Lung (tissue), 12 donors: ENCODE results near the gene ITGB2. TPM values are rescaled to one million over a fixed set of nuclear protein-coding genes. Genes with fewer than 3 reads are reported as not detected.
A peak's percentile ranks its signal among the peaks of the same experiment; 100 is the strongest.

ENCODE experiments used
- ATAC-seq: fragments of 200-7000 bp; cut with Tn5 transposase; one replicate; pipeline ENCODE4 v1.9.1; 2020; ENCODE audit warnings: moderate number of reproducible peaks; ENCODE audit not compliant: insufficient read depth, low FRiP score
- DNase-seq, 3 donors: peaks; one replicate each; pipeline ENCODE4 v3.0.0-alpha.2; 2013 to 2017
- H3K27ac ChIP-seq, 2 donors: one replicate each; pipeline ENCODE4 v1.5.1; 2013; ENCODE audit warnings: mild to moderate bottlenecking in 2 of 2, moderate library complexity in 2 of 2, control low read depth in 1 of 2, inconsistent platforms in 1 of 2, low read depth in 1 of 2, low read length in 1 of 2
- H3K27me3 ChIP-seq, 3 donors: one replicate each; pipeline ENCODE4 v1.5.1; 2013; ENCODE audit warnings: low read length in 2 of 3; ENCODE audit not compliant: control insufficient read depth in 3 of 3, insufficient read depth in 3 of 3
- H3K36me3 ChIP-seq, 4 donors: one replicate each; pipeline ENCODE4 v1.5.1; 2013; ENCODE audit warnings: low read length in 4 of 4, mild to moderate bottlenecking in 1 of 4, moderate library complexity in 1 of 4; ENCODE audit not compliant: control insufficient read depth in 4 of 4, insufficient read depth in 4 of 4
- H3K4me1 ChIP-seq, 5 donors: one replicate each; pipeline ENCODE4 v1.5.1; 2013; ENCODE audit warnings: low read length in 5 of 5, mild to moderate bottlenecking in 2 of 5, moderate library complexity in 1 of 5; ENCODE audit not compliant: control insufficient read depth in 5 of 5, insufficient read depth in 5 of 5
- H3K4me3 ChIP-seq: one replicate; pipeline ENCODE4 v1.5.1; 2013; ENCODE audit warnings: mild to moderate bottlenecking, control low read depth, moderate library complexity
- H3K9ac ChIP-seq, 2 donors: one replicate each; pipeline ENCODE4 v1.5.1; 2013; ENCODE audit warnings: low read length in 2 of 2, control low read depth in 1 of 2; ENCODE audit not compliant: insufficient read depth in 1 of 2
- H3K9me3 ChIP-seq, 4 donors: one replicate each; pipeline ENCODE4 v1.5.1; 2013; ENCODE audit warnings: low read length in 3 of 4, mild to moderate bottlenecking in 1 of 4, moderate library complexity in 1 of 4; ENCODE audit not compliant: control insufficient read depth in 4 of 4, insufficient read depth in 3 of 4
- WGBS, 2 donors: extraction: QIAGEN DNeasy Blood & Tissue Kit; methylation state at CpG; one replicate each; pipeline ENCODE4 v1.1.7; 2013; 5-methylcytosine and 5-hydroxymethylcytosine counted together
- polyA plus RNA-seq, 2 donors: library from polyadenylated mRNA; stranded (reverse); fragments of 200-250 nt; gene quantifications; one replicate each; pipeline ENCODE4 v1.2.1, GENCODE V29; 2013
- total RNA-seq, 2 donors: library from RNA; depleted of rRNA in 1 of 2; stranded (reverse); fragments of >200 nt in 1 of 2; gene quantifications; one replicate each; pipeline ENCODE4 v1.2.1, GENCODE V29; 2014 to 2021
- TF ChIP-seq, protein P1 (sequence below): IDR thresholded peaks from 2 replicates; pipeline ENCODE4 v1.5.1; 2012; ENCODE audit warnings: mild to moderate bottlenecking; ENCODE audit errors: control extremely low read depth, extremely low read depth
- donor health status: control.
- donor health status: control.
- donor health status: Bipolar disorder and iron deficiency.
- donor health status: healthy.
- donor health status: DM: yes; HTN: yes; CAD: no.

ITGB2 gene
- total and polyA plus RNA-seq, 4 donors, result 52.9 to 376 (median 187) TPM

DNA sequence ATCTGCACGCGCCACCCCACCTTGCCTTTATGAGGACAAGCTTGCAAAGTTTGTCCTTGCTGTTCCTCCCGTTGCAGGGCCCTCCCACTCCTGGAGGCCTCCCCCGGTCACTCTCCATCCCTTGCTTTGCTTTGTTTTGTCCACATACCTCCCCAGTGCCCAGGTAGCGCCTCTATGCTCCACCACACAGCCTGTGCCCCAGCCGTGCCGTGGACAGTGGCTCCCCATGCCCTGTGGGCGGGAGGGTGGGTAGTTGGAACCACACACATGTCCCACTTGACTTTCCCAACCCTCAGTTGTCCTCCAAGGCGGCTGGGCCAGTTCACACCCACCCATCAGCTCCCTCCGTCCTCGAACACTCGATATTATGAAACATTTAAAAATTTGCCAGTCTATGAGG lies 43.7 kb upstream of the ITGB2 start:
- TF ChIP-seq, protein P1, sequence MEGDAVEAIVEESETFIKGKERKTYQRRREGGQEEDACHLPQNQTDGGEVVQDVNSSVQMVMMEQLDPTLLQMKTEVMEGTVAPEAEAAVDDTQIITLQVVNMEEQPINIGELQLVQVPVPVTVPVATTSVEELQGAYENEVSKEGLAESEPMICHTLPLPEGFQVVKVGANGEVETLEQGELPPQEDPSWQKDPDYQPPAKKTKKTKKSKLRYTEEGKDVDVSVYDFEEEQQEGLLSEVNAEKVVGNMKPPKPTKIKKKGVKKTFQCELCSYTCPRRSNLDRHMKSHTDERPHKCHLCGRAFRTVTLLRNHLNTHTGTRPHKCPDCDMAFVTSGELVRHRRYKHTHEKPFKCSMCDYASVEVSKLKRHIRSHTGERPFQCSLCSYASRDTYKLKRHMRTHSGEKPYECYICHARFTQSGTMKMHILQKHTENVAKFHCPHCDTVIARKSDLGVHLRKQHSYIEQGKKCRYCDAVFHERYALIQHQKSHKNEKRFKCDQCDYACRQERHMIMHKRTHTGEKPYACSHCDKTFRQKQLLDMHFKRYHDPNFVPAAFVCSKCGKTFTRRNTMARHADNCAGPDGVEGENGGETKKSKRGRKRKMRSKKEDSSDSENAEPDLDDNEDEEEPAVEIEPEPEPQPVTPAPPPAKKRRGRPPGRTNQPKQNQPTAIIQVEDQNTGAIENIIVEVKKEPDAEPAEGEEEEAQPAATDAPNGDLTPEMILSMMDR, result no peak
- ATAC-seq, result no peak
- peaks cover 8 to 40% (median 15%) of the 10 kb centered on the region in 5 donors for H3K4me1 ChIP-seq
- H3K36me3 ChIP-seq, result peaks cover 0 to 18% (median 10%) of the 10 kb centered on the region in 4 donors
- 85 to 92% methylated on average over 12 of the region's 12 CpGs for WGBS, 2 donors
- no peak overlapping the region for H3K4me3 ChIP-seq
- no peak overlapping the region for H3K9ac ChIP-seq
- no peaks in the 10 kb centered on the region for H3K27me3 ChIP-seq
- DNase-seq, result no peak
- no peak overlapping the region for H3K27ac ChIP-seq
- peaks cover 0 to 3% (median 0%) of the 10 kb centered on the region in 4 donors for H3K9me3 ChIP-seq

DNA sequence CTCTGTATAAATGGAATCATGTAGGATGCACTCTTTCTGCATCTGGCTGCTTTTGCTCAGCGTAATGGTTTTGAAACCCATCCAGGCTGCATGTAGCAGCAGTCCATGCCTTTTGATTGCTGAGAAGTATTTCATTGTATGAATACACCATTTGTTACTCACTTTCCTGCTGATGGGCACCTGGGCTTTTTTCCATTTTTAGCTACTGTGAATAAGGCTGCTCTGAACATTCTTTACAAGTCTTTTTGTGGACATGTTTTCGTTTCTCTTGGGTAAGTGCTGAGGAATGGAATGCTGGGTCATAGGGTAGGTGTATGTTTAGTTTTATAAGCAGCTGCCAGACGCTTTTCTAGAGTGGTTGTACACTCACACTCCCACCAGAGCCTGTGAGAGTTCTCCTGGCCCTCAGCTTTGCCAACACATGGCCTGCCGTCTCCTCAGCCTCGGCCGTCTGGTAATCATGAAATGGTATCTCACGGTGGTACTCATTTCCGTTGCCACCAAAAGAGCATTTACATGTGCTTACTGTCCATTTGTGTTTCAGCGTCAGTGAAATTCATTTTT lies 41.8 kb upstream of the ITGB2 start:
- peaks cover 7 to 47% (median 22%) of the 10 kb centered on the region in 5 donors for H3K4me1 ChIP-seq

DNA sequence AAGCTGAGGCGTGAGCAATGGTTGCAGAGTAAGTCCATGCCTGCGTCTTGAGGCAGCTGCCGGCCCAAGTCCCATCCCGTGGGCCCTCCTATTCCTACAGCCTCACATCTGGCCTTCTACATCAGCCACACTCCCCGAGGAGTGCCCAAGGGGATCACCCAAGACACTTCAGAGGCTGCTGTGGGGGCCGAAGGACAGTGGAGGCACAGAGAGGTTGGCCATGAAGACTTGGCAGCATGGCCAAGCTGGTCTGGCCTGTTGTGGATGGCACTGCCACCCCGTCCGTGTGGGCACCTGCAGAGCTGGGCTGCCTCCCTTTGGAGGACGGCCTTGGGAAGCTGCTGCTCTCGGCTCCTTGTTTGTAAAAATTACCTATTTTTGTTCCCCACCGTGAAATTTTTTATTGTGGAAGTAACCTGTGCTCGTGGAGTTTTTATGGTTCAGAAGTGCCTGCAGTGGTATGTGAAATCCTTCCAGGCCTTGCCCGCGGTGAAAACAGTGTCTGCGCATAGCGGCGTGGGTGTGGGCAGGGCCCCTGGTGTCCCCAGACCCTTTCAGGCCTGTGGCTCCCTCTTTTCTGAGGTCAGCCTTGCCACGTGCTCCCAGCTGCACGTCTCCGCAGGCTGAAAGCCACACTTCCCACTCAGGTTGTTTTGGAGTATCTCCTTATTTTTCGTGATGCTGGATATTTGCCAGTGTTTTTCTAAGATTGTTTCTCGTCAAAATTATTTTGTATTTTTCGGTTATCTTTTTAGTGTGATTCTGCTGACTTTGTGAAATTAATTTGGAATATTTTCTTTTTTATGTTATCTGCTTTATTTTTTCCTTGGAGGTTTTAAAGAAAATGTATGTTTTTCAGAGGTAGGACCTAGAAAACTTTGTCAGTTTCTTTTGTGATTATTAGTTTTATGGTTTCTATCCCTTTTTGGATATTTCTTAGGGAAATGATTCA lies 39.7 kb upstream of the ITGB2 start:
- no peak overlapping the region for H3K9ac ChIP-seq
- no peaks in the 10 kb centered on the region for H3K9me3 ChIP-seq
- H3K36me3 ChIP-seq, result peaks cover 0 to 22% (median 4%) of the 10 kb centered on the region in 4 donors
- WGBS, 2 donors, result 93 to 94% methylated on average over 23 of the region's 23 CpGs
- TF ChIP-seq, protein P1, result no peak
- H3K4me3 ChIP-seq, result no peak overlapping the region
- peaks cover 7 to 42% (median 22%) of the 10 kb centered on the region in 5 donors for H3K4me1 ChIP-seq
- no peak for ATAC-seq
- no peak overlapping the region for H3K27ac ChIP-seq
- DNase-seq, result no peak
- no peaks in the 10 kb centered on the region for H3K27me3 ChIP-seq

More for the DNA sequence above, 41.8 kb upstream of the ITGB2 start:
- DNase-seq (peak; percentile 73 to 84 (median 80)), ATAC-seq (peak; percentile 9)
- no peak overlapping the region for H3K4me3 ChIP-seq
- no peak overlapping the region for H3K9ac ChIP-seq
- peak overlapping the region; percentile 59 to 68 for H3K27ac ChIP-seq
- H3K27me3 ChIP-seq, result no peaks in the 10 kb centered on the region
- H3K9me3 ChIP-seq, result no peaks in the 10 kb centered on the region
- TF ChIP-seq, protein P1, result no peak
- H3K36me3 ChIP-seq, result peaks cover 0 to 15% (median 7%) of the 10 kb centered on the region in 4 donors
- WGBS, 2 donors, result 63 to 88% methylated on average over 9 of the region's 9 CpGs
